Endothelial cell of umbilical vein (primary cell): ENCODE results near the gene VDR. TPM values are rescaled to one million over a fixed set of nuclear protein-coding genes. Genes with fewer than 3 reads are reported as not detected.

Experiments used
- BruUV-seq: library from RNA; stranded (reverse); fragments of 400-500 nt; replicated peaks from 2 replicates; lab custom pipeline; 2021; lab: Mats Ljungman, UMichigan
- CTCF ChIA-PET: fragments of 300-600, 350-600 bp; sonication (Branson Sonifier 250); formaldehyde crosslinking; loops from one replicate; lab custom pipeline; 2021; ENCODE audit warnings: antibody characterized with exemption, inconsistent platforms; lab: Charles Lee
- POLR2A ChIA-PET: fragments of 300-600, 350-600 bp; sonication (Branson Sonifier 250); formaldehyde crosslinking; loops from one replicate; lab custom pipeline; 2021; ENCODE audit warnings: antibody characterized with exemption, inconsistent platforms; lab: Charles Lee
- DNase-seq: peaks from one replicate; pipeline ENCODE4 v3.0.0-alpha.2; 2011; ENCODE audit warnings: low read depth, low spot score
- FAIRE-seq: peaks from 2 replicates; lab custom pipeline; 2011; peaks lifted over from hg19 to GRCh38; lab: Jason Lieb, UNC
- H2AFZ ChIP-seq: 2 replicates; pipeline ENCODE4 v1.6.0; 2012; ENCODE audit warnings: low read depth, low read length, control low read depth, inconsistent platforms
- H3K27ac ChIP-seq: 2 replicates; pipeline ENCODE4 v1.5.1; 2011; ENCODE audit warnings: low read depth, mild to moderate bottlenecking, control low read depth, low read length, moderate library complexity; ENCODE audit not compliant: insufficient read depth
- H3K27me3 ChIP-seq, 2 experiments: 2 replicates each; pipeline versions ENCODE4 v1.6.0 to v1.6.1; 2011; ENCODE audit warnings: low read length in 2 of 2, mixed read lengths in 1 of 2; ENCODE audit not compliant: control insufficient read depth in 2 of 2, insufficient read depth in 2 of 2
- H3K36me3 ChIP-seq, 2 experiments: 2 replicates in 1 of 2; 3 replicates in 1 of 2; pipeline ENCODE4 v1.5.1; 2011; ENCODE audit warnings: low read length in 2 of 2, mild to moderate bottlenecking in 1 of 2, moderate library complexity in 1 of 2; ENCODE audit not compliant: control insufficient read depth in 2 of 2, insufficient read depth in 2 of 2; ENCODE audit errors: extremely low read depth in 1 of 2
- H3K4me1 ChIP-seq: 3 replicates; pipeline ENCODE4 v1.5.1; 2011; ENCODE audit warnings: mild to moderate bottlenecking, low read length; ENCODE audit not compliant: control insufficient read depth, insufficient read depth; ENCODE audit errors: extremely low read depth
- H3K4me2 ChIP-seq: 2 replicates; pipeline ENCODE4 v1.6.1; 2011; ENCODE audit warnings: low read length, control low read depth, mixed read lengths; ENCODE audit not compliant: insufficient read depth
- H3K4me3 ChIP-seq, 3 experiments: fragments of 200-600 bp in 1 of 3; sonication (generic), shearing (Covaris generic) in 1 of 3; replicated peaks in 1 of 3; 2 replicates each; pipeline ENCODE4 v1.5.1; 2011 to 2016; ENCODE audit warnings: control low read depth in 3 of 3, low read length in 3 of 3, mild to moderate bottlenecking in 2 of 3, inconsistent platforms in 1 of 3, low read depth in 1 of 3, moderate library complexity in 1 of 3; ENCODE audit not compliant: insufficient read depth in 1 of 3
- H3K79me2 ChIP-seq: 2 replicates; pipeline ENCODE4 v1.6.0; 2012; ENCODE audit warnings: low read length, inconsistent platforms; ENCODE audit not compliant: control insufficient read depth, insufficient read depth
- H3K9ac ChIP-seq: replicated peaks from 2 replicates; pipeline ENCODE3; 2011; ENCODE audit warnings: low read length, control low read depth; ENCODE audit not compliant: insufficient read depth; ENCODE audit errors: extremely low read depth
- H3K9me1 ChIP-seq: replicated peaks from 3 replicates; pipeline ENCODE4 v1.6.0; 2011; ENCODE audit warnings: mild to moderate bottlenecking, low read length; ENCODE audit not compliant: control insufficient read depth, insufficient read depth; ENCODE audit errors: extremely low read depth
- H3K9me3 ChIP-seq: replicated peaks from 2 replicates; pipeline ENCODE4 v1.5.1; 2012; ENCODE audit warnings: low read length, inconsistent platforms; ENCODE audit not compliant: control insufficient read depth, insufficient read depth
- H4K20me1 ChIP-seq: replicated peaks from 2 replicates; pipeline ENCODE3; 2011; ENCODE audit warnings: mild to moderate bottlenecking, low read length; ENCODE audit not compliant: control insufficient read depth, insufficient read depth; ENCODE audit errors: extremely low read depth
- CTCF ChIP-seq, 2 donors: IDR thresholded peaks; 1 replicate in 1 of 2; 2 replicates in 1 of 2; pipeline ENCODE4 v1.5.1; 2011; ENCODE audit warnings: low read length in 2 of 2, mild to moderate bottlenecking in 2 of 2, moderate library complexity in 2 of 2, control low read depth in 1 of 2, inconsistent platforms in 1 of 2, low read depth in 1 of 2; ENCODE audit not compliant: insufficient read depth in 1 of 2; ENCODE audit errors: extremely low read depth in 1 of 2
- EZH2 ChIP-seq: IDR thresholded peaks from 2 replicates; pipeline ENCODE4 v1.6.1; 2012; ENCODE audit warnings: borderline replicate concordance, low read depth, mild to moderate bottlenecking, moderate library complexity, low read length, inconsistent platforms; ENCODE audit not compliant: severe bottlenecking
- FOS ChIP-seq: IDR thresholded peaks from 2 replicates; pipeline ENCODE4 v1.6.1; 2011; ENCODE audit warnings: mild to moderate bottlenecking, low read length, moderate library complexity, borderline replicate concordance; ENCODE audit not compliant: insufficient read depth
- GATA2 ChIP-seq: IDR thresholded peaks from 2 replicates; pipeline ENCODE4 v1.7.0; 2011; ENCODE audit warnings: low read depth, mild to moderate bottlenecking, moderate library complexity, mixed read lengths, low read length; ENCODE audit not compliant: insufficient read length, insufficient read depth
- JUN ChIP-seq: IDR thresholded peaks from 2 replicates; pipeline ENCODE4 v1.6.1; 2011; ENCODE audit warnings: borderline replicate concordance, low read depth; ENCODE audit not compliant: insufficient read length, insufficient read depth
- MYC ChIP-seq: IDR thresholded peaks from one replicate; pipeline ENCODE4 v1.6.1; 2011; ENCODE audit warnings: mild to moderate bottlenecking, low read depth, low read length
- POLR2A ChIP-seq: IDR thresholded peaks from 2 replicates; pipeline ENCODE4 v1.6.1; 2012; ENCODE audit warnings: low read depth, mild to moderate bottlenecking, control low read depth, low read length
- dilution Hi-C: fragments of 300-500 bp; cut with MboI; formaldehyde crosslinking; loops from one replicate; pipeline ENCODE4 v1.15.0; 2019; ENCODE audit warnings: low sequenced_read_pairs; ENCODE audit not compliant: extremely low pct_ligation_motif_present
- intact Hi-C: fragments of 100-400 bp; cut with micrococcal nuclease; formaldehyde crosslinking; loops from one replicate; pipeline ENCODE4 v1.10.0; 2022
- polyA plus RNA-seq, 4 experiments: library from polyadenylated mRNA; depleted of rRNA in 3 of 4; stranded (reverse) in 3 of 4; unstranded in 1 of 4; fragments of >200 nt; gene quantifications; 2 replicates each; pipeline versions ENCODE4 v1.2.1 to v1.2.3, GENCODE V29; 2011 to 2012; ENCODE audit warnings: missing spikeins in 1 of 4
- total RNA-seq: library from RNA; stranded (reverse); gene quantifications from 2 replicates; pipeline ENCODE4 v1.2.3, GENCODE V29; 2021

VDR gene
- total and polyA plus RNA-seq, 2 donors (not counting 3 experiments of a cell fraction or from before 2014, with no cell fraction given) = 0.73 to 0.91 TPM

GRCh38 chr12:47908738-47909137 lies 3.9 kb upstream of the VDR start:
- Histone ChIP-seq H3K36me3 (no peaks in the 10 kb centered on the region), H3K9ac (no peak overlapping the region), H3K4me2 (no peak overlapping the region), H3K79me2 (no peaks in the 10 kb centered on the region), H3K9me1 (no peaks in the 10 kb centered on the region), H3K4me1 (peaks cover 15% of the 10 kb centered on the region), H3K4me3 (no peak overlapping the region), H3K9me3 (no peaks in the 10 kb centered on the region), H4K20me1 (no peaks in the 10 kb centered on the region), H3K27ac (no peak overlapping the region), H2AFZ (no peak overlapping the region), H3K27me3 (peaks cover 41 to 49% of the 10 kb centered on the region in 2 experiments)
- dilution Hi-C loops = no loop called here
- TF ChIP-seq JUN (no peak), CTCF (IDR thresholded peaks at IDR 0.05; ENCODE audit: extremely low read depth in 1 of 2, insufficient read depth in 1 of 2, low read depth in 1 of 2, low read length in 2 of 2) (no peak), GATA2 (no peak), MYC (no peak), POLR2A (no peak), EZH2 (no peak), FOS (no peak)
- ChIA-PET CTCF (interaction anchor here (0.7 kb wide), 1 partner anchor 195 kb away, joined by 4 read pairs; no protein-coding TSS in a partner anchor), POLR2A (no interaction called here)
- BruUV-seq = no TSS peak
- no peak for FAIRE-seq
- intact Hi-C loops = loop anchor here (5.0 kb wide), 1 partner anchor 39 kb away; no protein-coding TSS in a partner anchor
- DNase-seq = no peak
